T-helper 1 cell (primary cell): ENCODE results near the gene DYNC1I1.
"Not testable (repeated sequence)": the region's sequence is repeated elsewhere in the genome, so short reads cannot be mapped to it uniquely, and the experiment has no call there.

Source experiments
- DNase-seq, 5 donors: peaks; one replicate each; pipeline ENCODE4 v3.0.0-alpha.2; 2012 to 2020

The DYNC1I1 gene

GRCh38 chr7:95915731-95916130 lies 143.4 kb downstream of the DYNC1I1 start:
- DNase-seq = no peak

DNA sequence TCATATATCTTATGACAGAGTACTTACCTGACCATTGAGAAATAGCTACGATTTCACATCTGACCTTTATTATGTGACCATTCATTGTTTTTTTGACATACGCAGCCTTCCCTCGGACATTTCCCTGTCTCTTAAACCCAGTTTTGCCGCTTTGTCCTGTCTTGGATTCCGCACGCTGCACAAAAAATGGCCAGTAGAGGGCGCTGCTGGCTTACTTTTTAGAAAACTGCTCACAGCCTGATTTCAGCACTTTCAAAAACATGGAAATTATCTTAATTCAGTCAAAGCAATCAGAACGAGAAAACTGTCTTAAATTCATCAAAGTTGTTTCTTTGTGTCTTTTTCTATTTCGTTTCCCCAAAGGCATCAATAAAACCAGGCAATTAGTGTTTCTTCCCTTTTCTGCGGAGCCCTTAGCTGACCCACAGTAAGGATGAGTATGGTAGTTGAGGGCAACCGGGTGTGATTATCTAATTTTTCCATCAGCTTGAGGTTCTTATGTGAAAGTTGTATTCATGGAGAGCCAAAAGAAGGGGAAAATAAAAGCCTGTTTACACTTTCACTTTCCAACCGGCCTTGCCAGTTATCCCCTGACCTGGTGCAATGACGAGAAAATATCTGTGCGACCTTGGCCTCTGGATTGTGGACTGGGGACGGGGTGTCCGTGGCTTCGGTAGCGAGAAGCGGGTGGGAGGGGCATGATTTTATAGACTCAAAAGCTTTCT lies 144.4 kb downstream of the DYNC1I1 start:
- DNase-seq = peak; percentile 20 to 70 (median 50)

GRCh38 chr7:95917634-95918033 lies 145.3 kb downstream of the DYNC1I1 start:
- DNase-seq = no peak

GRCh38 chr7:95919556-95919955 lies 147.2 kb downstream of the DYNC1I1 start:
- no peak for DNase-seq

- peak in 1 of 5 donors; percentile 47 for DNase-seq
These were observed 149.2 kb downstream of the DYNC1I1 start for GRCh38 chr7:95921543-95921942.

DNA sequence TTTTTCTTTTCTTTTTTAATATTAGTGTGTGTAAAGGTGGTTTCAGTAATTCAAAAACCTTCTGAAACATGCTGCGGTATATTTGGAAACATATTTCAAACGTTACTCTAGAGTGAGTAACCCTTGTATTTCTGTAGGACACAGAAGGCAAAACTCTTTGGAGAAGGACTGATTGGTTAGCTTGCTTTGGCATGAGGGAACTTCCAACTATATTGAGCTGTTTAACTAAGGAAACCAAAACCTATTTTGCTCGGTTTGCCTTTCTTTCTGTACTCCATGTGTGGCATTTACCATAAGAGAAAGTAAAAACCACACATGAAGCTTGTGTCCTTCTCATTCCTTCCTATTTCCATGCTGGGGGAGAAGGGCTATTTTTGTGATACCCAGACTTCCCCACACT lies 149.8 kb downstream of the DYNC1I1 start:
- DNase-seq = no peak

- DNase-seq = no peak
These were observed 152.9 kb downstream of the DYNC1I1 start for GRCh38 chr7:95925236-95925635.

DNA sequence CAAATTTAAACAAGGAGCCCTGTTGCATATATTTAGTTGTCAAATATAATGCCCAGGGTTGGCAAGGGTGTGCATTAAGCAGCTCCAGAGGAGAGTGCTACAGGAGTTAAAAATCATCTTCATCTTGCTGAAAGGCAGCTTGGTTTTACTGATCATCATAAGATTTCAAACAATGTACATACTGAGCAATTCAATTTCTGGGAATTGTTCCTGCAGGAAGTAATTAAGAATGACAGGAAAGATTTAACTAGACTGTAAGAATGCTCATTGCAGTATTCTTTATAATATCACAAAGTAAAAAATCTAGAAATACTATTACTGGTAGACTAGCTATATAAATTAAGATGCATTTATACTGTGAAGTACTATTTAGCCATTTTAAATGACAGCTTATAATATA lies 153.6 kb downstream of the DYNC1I1 start:
- no peak for DNase-seq

- DNase-seq = no peak
These were observed 155.4 kb downstream of the DYNC1I1 start for GRCh38 chr7:95927756-95928155.

DNA sequence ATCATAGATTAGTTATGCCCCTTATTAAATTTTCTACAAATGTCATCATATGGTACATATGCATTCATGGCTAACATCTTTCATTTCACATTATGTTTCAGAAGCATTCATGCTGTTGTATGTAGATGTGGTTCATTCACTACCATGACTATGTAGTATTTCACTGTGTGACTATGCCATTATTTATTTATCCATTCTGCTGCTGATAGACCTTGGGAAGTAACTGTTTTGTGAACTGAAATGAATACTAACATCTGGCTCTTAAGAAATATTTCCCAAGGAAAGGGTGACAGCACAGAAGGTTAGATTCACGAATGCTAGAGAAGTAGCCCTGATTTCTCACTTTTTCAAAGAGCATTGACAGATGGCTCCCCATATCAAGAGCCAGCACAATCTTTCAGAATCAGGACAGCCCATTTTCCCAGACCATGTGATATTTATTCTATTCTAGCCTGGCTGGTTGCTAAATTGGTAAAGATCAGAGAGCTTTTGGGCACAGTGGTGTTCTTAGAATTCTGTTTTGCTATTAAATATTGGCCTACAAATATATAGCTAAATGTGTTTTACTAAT lies 157.4 kb downstream of the DYNC1I1 start:
- DNase-seq = no peak

GRCh38 chr7:95931460-95932232 lies 159.3 kb downstream of the DYNC1I1 start:
- DNase-seq = no peak

DNA sequence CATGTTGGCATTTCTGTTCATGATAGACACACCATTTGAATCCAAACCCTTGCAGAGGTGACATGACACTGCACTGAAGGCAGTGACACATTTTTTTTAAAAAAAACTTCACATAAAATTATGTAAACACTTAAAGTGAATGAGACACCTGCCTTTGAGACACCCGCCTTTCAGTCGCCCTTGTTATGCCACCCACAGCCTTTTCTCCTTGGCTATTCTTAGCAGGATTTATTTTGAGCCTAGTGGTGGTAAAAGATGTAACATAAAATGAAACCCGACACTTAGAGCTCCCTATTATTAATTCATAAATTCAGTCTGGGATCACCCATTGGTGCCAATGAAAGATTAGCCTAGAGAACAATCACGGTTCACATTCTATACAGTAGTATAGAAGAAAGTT lies 161.3 kb downstream of the DYNC1I1 start:
- no peak for DNase-seq

- DNase-seq = not testable (repeated sequence)
These were observed 172.5 kb downstream of the DYNC1I1 start for GRCh38 chr7:95944867-95945266.

GRCh38 chr7:95950698-95951097 lies 178.3 kb downstream of the DYNC1I1 start:
- no peak for DNase-seq

- DNase-seq = no peak
These were observed 179.2 kb downstream of the DYNC1I1 start for GRCh38 chr7:95951531-95951930.

DNA sequence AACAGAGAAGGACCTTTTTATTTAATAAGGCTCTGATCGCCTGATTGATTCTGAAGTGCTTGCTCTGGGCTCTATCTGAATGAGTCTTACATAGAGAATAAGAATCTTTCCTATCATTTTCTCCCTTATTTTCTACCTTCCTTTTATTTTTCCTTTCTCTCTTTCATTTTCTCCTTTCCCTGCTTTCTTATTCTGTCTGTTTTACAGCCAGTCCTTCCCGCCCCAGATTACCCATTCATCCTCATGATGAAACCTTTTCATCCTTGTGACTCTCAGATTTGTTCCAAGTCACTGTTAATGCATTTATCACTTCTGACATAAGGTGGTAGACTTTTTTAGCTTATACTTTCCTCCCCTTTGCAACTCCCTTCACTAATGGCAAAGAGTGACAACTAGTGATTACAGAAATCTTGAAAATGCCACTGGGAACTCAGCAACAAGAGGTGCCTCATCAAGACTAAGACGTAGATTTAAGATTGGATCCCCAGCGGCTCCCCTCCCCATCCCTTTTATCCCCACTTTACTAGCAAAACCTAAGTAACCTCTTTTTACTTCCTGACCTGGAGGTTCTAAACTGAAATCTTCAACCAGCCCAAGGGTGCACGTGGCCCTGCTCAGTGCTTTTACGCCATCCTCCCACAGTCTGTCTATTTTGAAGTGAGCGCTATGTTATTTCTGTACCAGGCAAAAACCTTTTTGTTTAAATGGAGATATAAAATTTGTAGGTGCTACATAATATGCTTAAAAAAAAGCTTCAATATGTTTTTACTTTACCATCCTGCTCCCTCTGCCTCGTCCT lies 179.8 kb downstream of the DYNC1I1 start:
- DNase-seq = no peak

DNA sequence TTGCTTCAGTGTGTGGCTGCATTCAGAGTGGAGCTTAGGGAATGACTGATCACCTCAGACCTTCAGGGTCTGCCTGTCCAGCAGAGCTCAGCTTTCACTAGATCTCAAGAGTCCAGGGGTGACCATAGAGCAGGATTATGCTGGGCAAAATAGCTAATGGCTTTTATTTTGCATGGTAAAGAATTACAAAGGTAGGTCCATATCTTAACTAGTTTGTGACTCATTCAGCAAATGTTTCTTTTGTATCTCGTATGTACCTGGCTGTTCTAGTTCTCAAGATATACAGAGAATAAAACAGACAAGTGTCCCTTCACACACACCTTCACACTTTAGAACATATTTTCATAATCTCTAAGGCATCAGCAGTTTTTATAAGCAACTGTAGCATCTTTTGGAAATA lies 180.5 kb downstream of the DYNC1I1 start:
- DNase-seq = no peak

DNA sequence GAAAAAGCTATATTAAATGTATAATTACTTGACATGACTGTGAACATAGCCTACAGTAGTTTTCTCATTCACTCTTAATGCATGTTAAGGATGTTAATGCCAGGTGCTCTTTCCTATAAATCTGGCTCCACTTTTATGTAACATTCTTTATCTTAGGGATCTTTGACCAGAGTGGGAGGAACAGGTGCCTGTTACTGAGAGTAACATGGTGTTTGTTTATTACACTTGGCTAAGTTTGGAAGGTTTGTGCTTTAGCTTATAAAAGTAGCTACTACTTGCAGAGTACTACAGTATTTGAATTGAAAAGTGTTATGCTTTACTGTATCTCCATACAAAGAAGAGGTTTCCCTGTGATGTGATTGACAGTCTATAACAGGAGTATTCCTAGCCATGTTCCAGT lies 183.4 kb downstream of the DYNC1I1 start:
- DNase-seq = no peak

GRCh38 chr7:95957510-95957909 lies 185.2 kb downstream of the DYNC1I1 start:
- no peak for DNase-seq

DNA sequence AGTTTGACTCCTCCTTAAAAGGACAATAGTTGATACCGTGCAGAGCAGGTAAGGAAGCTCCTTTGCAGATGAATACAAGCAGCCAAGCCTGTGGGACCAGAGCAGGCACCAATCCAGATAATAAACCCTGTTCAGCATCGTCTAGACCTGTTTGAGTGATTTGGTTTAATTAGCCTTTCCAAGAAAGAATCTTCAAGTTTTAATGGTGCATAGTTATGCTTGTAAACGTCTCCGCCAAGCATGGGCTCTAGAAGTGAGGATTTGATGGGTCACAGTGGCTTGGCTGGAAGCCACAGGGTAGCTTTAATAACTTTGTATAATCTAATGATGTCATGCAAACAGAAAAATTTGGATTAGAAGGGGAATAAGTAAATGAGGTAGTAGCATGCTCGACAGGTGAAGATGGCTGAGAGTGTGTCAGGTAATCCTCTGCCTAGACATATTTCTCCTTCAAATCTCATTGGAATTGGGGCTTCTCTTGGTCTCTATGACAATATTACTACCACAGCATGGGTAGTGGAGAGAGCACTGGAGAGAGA lies 188.4 kb downstream of the DYNC1I1 start:
- no peak for DNase-seq

DNA sequence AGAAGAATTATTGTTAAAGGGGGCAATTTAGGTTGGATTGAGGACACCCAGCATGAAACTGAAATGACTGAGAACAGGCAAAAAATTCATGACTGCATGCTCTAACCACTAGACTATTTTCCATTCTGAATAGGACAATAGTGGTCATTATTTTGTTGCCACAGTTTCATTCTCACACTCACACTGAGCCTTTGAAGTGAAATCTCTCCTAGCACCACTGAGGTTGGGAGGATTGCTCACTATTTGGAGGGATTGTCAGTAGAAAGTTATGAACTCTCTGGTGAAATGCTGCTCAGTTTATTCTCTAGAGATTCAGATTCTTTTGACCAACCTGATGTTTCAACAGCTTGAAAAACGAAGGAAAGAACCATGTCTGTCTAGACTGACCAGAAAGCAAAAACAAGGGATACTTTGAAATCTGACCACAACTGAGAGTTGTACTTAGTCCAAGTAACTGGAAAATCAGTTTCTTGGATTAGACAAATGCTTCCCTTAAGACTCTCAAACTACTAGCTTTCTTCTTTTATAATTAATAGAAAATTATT lies 191.2 kb downstream of the DYNC1I1 start:
- no peak for DNase-seq

GRCh38 chr7:95971716-95972115 lies 199.4 kb downstream of the DYNC1I1 start:
- no peak for DNase-seq

DNA sequence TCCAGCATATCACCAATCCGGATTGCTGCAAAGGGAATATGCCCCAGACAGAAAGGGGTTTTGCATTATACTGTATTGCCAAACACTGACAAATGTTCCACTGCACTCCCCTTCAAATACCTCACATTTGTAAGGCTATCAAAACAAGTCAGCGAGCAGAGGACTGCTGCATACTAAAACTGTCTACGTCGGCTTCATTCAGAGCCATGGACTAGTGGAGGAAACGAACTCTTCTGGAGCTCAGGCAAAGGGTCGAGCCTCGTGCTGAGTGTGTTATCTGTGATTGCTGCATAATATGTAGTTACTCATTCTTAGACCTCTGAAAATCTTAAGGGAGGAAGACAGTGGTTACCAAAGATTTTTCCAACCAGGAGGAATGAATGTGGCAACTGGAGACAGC lies 200.2 kb downstream of the DYNC1I1 start:
- DNase-seq = no peak
